ENCODE results near the gene CDK2AP2.

Gene CDK2AP2

DNA sequence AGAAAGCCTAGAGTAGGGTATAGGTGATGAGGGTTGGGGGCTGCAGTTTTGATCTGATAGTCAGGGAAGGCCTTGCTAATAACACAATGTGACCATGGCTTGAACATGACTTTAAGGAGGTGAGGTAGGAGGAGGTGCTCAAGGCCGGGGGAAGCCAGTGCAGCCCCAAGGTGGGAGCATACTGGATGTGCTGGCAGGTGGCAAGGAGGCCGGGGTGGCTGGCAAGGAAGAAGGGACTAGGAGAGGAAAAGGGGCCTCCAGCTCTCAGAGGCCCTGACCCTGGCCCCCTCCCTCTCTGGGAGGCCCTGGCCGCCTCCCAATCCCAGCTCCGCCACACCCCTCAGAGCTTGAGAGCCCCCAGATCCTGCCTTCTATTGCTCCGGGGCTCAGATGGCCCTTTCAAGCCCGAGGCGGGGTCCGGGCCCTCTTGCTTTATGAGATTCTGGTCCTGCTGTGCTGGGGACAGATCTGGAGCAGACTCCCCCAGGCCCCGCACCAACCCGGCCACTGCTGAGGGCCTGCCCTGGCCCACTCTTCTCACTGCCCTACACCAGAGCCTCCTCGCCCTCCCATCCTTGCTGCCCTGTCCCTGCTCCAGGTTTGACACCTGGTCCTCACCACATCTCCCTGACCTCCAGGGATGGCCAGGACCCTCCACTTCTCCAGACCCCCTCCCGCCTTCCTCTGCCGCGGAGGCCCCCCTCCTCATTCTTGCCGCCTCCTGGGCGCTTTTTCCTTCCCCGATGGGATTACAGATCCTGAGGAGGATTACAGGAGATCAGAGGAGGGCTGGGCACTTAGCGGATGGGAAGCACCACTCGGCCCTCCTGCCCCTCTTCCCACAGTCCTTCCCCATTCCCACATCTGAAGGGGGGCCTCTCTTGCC is 4.6 kb downstream of the CDK2AP2 start:
- DNase-seq (ENCODE audit: low read depth) = no peak
- TF ChIP-seq, protein P1, sequence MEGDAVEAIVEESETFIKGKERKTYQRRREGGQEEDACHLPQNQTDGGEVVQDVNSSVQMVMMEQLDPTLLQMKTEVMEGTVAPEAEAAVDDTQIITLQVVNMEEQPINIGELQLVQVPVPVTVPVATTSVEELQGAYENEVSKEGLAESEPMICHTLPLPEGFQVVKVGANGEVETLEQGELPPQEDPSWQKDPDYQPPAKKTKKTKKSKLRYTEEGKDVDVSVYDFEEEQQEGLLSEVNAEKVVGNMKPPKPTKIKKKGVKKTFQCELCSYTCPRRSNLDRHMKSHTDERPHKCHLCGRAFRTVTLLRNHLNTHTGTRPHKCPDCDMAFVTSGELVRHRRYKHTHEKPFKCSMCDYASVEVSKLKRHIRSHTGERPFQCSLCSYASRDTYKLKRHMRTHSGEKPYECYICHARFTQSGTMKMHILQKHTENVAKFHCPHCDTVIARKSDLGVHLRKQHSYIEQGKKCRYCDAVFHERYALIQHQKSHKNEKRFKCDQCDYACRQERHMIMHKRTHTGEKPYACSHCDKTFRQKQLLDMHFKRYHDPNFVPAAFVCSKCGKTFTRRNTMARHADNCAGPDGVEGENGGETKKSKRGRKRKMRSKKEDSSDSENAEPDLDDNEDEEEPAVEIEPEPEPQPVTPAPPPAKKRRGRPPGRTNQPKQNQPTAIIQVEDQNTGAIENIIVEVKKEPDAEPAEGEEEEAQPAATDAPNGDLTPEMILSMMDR (IDR thresholded peaks at IDR 0.05; ENCODE audit: low read depth, low read length, missing control alignments) = no peak
- peak overlapping the region; percentile 76 for H3K4me3 ChIP-seq (ENCODE audit: low read depth, low read length)

DNA sequence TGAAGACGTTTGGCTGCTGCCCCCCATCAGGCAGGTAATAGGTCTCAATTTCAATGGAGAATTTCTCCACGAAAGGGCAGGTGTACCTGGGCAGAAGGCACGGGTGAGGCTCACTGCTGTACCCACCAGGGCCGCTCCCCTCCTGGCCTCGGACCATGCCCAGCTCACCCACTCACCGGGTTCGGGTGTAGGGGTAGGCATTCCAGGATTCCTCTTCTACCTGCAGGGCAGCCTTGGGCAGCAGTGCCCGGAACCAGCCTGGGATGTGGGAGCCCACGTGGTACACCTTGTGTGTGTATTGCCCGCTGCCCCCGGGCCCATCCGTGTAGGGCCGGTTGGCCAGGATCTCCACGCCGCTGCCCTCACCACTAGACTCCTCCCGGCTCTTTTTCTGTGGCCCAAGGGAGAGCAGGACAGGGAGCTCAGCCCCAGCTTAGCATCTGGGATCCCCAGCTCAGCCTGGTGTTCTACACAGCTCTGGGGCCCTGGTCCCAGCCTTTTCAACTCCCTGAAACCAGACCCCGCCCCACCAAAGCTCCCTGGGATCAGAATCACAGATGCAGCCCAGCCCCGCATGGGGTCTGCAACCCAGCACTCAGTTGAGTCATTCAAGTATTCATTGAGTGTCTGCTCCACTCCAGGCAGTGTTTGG is 5.5 kb downstream of the CDK2AP2 start:
- H3K4me3 ChIP-seq (ENCODE audit: low read depth, low read length) = no peak overlapping the region
- DNase-seq (ENCODE audit: low read depth) = no peak
- TF ChIP-seq, protein P1 (IDR thresholded peaks at IDR 0.05; ENCODE audit: low read depth, low read length, missing control alignments) = no peak

DNA sequence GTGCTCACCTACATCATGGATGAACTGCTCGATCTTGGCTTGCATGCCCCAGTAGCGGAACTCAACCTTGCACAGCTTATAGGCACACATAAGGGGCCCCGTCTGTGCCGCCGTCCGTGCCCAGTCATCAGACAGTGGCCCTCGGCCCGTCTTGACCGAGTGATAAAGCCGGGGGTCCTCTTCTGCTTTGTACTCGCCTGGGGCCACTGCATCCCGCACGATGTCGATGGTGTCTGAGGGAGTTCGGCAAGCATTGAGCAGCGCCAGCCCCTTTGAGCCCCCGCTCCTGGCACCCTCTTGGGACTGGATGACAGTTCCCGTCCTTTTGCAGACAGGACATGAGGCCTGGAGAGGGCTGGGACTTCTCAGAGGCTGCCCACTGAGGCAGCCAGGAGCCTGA is 6.1 kb downstream of the CDK2AP2 start:
- TF ChIP-seq, protein P1 (IDR thresholded peaks at IDR 0.05; ENCODE audit: low read depth, low read length, missing control alignments) = no peak
- no peak for DNase-seq (ENCODE audit: low read depth)
- no peak overlapping the region for H3K4me3 ChIP-seq (ENCODE audit: low read depth, low read length)

DNA sequence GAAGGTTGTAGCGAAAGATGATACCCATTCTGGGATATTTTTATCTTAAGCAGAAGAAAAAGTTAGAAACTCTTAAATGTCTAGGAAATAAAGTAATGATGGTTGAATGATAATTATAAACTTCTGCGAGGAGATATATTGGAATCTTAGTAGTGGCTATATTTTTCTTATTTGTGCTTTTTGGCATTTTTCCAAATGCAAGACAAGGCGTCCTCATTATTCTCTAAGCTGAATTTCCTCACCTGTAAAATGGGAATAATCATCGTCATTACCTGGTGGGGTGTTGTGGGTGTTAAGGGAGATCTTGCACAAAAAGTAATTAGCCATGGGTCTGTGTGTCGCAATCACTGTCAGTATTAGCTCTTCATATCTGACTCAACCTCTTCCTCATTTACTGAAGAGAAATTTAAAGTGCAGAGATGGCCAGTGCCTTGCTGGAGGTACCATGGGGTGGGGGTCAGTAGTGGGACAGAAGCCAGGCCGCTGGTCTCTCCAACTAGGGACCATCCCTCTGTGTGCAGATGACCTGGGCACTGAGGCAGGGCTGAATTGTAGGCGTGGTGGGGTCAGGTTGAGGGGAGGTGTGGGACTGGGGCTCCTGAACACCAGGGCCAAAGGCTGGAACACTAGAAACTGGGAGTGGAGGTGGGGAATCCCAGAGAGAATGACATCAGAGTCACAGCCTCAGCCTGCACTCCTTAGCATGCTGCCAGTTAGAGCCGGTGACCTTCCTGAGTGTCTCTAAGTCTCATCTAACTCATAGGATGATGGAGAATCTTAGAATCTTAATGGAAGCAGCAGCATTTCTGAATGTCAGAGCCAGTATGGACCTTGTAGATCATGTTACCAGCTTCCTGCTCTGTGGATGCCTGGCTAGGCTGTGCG is 6.9 kb downstream of the CDK2AP2 start:
- TF ChIP-seq, protein P1 (IDR thresholded peaks at IDR 0.05; ENCODE audit: low read depth, low read length, missing control alignments) = no peak
- no peak overlapping the region for H3K4me3 ChIP-seq (ENCODE audit: low read depth, low read length)
- DNase-seq (ENCODE audit: low read depth) = no peak

DNA sequence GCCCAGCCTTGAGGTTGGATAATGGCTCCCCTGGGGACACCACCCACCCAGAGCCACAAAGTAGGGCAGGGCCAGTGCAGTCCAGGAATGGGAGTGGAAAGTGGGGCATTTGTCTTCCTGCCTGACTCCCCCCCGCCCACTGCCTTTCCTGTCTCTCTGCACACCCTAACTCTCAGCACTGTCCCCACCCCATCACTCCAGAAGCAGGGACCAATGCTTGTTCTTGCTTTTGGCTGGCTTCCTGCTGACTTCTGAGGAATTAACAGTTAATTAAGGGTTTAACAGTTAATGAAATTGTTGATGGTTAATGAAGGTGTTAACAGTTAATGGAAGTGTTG is 7.5 kb downstream of the CDK2AP2 start:
- DNase-seq (ENCODE audit: low read depth) = no peak
- no peak overlapping the region for H3K4me3 ChIP-seq (ENCODE audit: low read depth, low read length)
- TF ChIP-seq, protein P1 (IDR thresholded peaks at IDR 0.05; ENCODE audit: low read depth, low read length, missing control alignments) = no peak

DNA sequence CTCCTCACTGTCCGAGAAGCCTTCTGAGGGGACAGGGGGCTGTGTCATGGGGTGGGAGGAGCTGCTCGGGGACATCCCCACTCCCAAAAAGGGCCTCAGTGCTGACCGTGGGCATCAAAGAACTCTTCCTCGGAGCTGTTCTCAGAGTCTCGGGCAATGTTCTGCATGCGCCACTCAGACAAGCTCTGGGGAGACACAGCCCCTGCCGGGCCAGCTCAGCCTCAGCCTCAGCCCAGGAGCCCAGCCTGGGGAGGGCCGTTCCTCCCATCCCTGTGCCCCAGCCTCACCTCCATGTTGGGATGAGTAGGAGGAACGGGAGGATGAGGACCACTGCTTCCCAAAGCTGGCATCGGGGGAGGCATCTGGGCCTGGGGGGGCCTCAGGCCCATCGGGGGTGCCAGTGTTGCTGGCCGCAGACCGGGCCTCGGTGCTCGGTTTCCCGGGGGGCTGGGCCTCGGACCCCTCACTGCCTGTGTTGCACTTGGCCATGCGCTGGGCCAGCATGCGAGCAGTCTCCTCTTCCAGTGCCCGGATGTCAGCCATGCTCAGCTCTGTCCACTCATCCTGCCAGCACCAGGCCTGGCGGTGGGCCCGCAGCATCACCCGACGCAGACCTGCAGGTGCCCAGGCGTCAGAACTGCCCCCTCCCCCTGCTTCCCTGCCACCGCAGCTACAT is 8.0 kb downstream of the CDK2AP2 start:
- H3K4me3 ChIP-seq (ENCODE audit: low read depth, low read length) = no peak overlapping the region
- no peak for DNase-seq (ENCODE audit: low read depth)
- TF ChIP-seq, protein P1 (IDR thresholded peaks at IDR 0.05; ENCODE audit: low read depth, low read length, missing control alignments) = no peak

Data from GM12864 (cell line).